Activated T-helper 17 cell treated with anti-CD3 and anti-CD28 coated beads, Interleukin-2, amount 50 U/mL, for 72 hours (primary cell): Measurements from ENCODE around the gene SOCS3. TPM values are rescaled to one million over a fixed set of nuclear protein-coding genes. Genes with fewer than 3 reads are reported as not detected.

Experiments
- ATAC-seq: fragments of 150-1000 bp; cut with Tn5 transposase; replicated peaks from 2 replicates; pipeline ENCODE4 v1.10.0; 2021; ENCODE audit warnings: mild to moderate bottlenecking, moderate library complexity
- H3K27ac Mint-ChIP-seq: one replicate; pipeline ENCODE4 v1.8.0; 2022; ENCODE audit warnings: mixed read lengths
- H3K27me3 Mint-ChIP-seq: one replicate; pipeline ENCODE4 v1.8.0; 2022; ENCODE audit warnings: mixed read lengths
- H3K36me3 Mint-ChIP-seq: one replicate; pipeline ENCODE4 v1.8.0; 2022; ENCODE audit warnings: low read depth, mild to moderate bottlenecking, mixed read lengths
- H3K4me1 Mint-ChIP-seq: one replicate; pipeline ENCODE4 v1.8.0; 2022; ENCODE audit warnings: mixed read lengths
- H3K4me3 Mint-ChIP-seq: one replicate; pipeline ENCODE4 v1.8.0; 2022; ENCODE audit warnings: mild to moderate bottlenecking, mixed read lengths
- H3K9me3 Mint-ChIP-seq: one replicate; pipeline ENCODE4 v1.8.0; 2022; ENCODE audit warnings: mixed read lengths
- total RNA-seq, 2 donors: library from RNA; stranded (reverse); gene quantifications; one replicate each; pipeline ENCODE4 v1.2.3, GENCODE V29; 2022

Gene SOCS3
- total RNA-seq: 100 to 1,000 TPM; 129 to 175 TPM

GRCh38 chr17:78359997-78360370 lies at the start of gene SOCS3:
Gene SOCS3 (minus strand): TSS chr17:78360077. CDS start chr17:78359095, 982 bp downstream.
- ATAC-seq: peak; percentile 70
- Mint-ChIP-seq H3K27me3 (peaks cover 2% of the 10 kb centered on the region), H3K4me1 (peaks cover 21% of the 10 kb centered on the region)

GRCh38 chr17:78409191-78409928 lies 49.5 kb upstream of the SOCS3 start:
- Mint-ChIP-seq H3K9me3 (no peaks in the 10 kb centered on the region), H3K4me3 (no peak overlapping the region), H3K4me1 (peaks cover 44% of the 10 kb centered on the region), H3K36me3 (peaks cover 87% of the 10 kb centered on the region), H3K27me3 (no peaks in the 10 kb centered on the region), H3K27ac (peak overlapping the region; percentile 86)
- ATAC-seq: no peak

More at GRCh38 chr17:78359997-78360370, at the start of gene SOCS3:
- Mint-ChIP-seq H3K36me3 (peaks cover 49% of the 10 kb centered on the region), H3K27ac (peak within 1 kb of the TSS; percentile 88), H3K9me3 (no peaks in the 10 kb centered on the region), H3K4me3 (peak within 1 kb of the TSS; percentile 82)

- no peaks in the 10 kb centered on the region for H3K27me3 Mint-ChIP-seq
- no peaks in the 10 kb centered on the region for H3K9me3 Mint-ChIP-seq
- H3K27ac Mint-ChIP-seq: peak overlapping the region; percentile 86
- peaks cover 38% of the 10 kb centered on the region for H3K4me1 Mint-ChIP-seq
- H3K4me3 Mint-ChIP-seq: no peak overlapping the region
- no peak for ATAC-seq
- H3K36me3 Mint-ChIP-seq: peaks cover 87% of the 10 kb centered on the region
These were observed 48.7 kb upstream of the SOCS3 start for GRCh38 chr17:78408476-78409050.

GRCh38 chr17:78407387-78408000 lies 47.6 kb upstream of the SOCS3 start:
- H3K4me3 Mint-ChIP-seq: peak overlapping the region; percentile 49
- ATAC-seq: peak; percentile 28
- H3K4me1 Mint-ChIP-seq: peaks cover 31% of the 10 kb centered on the region
- H3K27me3 Mint-ChIP-seq: no peaks in the 10 kb centered on the region
- H3K27ac Mint-ChIP-seq: peak overlapping the region; percentile 86
- no peaks in the 10 kb centered on the region for H3K9me3 Mint-ChIP-seq
- H3K36me3 Mint-ChIP-seq: peaks cover 87% of the 10 kb centered on the region

GRCh38 chr17:78406920-78407319 lies 47.0 kb upstream of the SOCS3 start:
- H3K27ac Mint-ChIP-seq: peak overlapping the region; percentile 86
- peaks cover 87% of the 10 kb centered on the region for H3K36me3 Mint-ChIP-seq
- H3K4me3 Mint-ChIP-seq: peak overlapping the region; percentile 49
- no peaks in the 10 kb centered on the region for H3K9me3 Mint-ChIP-seq
- H3K27me3 Mint-ChIP-seq: no peaks in the 10 kb centered on the region
- H3K4me1 Mint-ChIP-seq: peaks cover 26% of the 10 kb centered on the region
- ATAC-seq: no peak

- Mint-ChIP-seq H3K36me3 (peaks cover 92% of the 10 kb centered on the region), H3K27ac (peak overlapping the region; percentile 86), H3K4me3 (peak overlapping the region; percentile 49)
These were observed 46.5 kb upstream of the SOCS3 start for GRCh38 chr17:78406396-78406795.

GRCh38 chr17:78403822-78404221 lies 43.9 kb upstream of the SOCS3 start:
- no peak for ATAC-seq
- no peaks in the 10 kb centered on the region for H3K9me3 Mint-ChIP-seq
- H3K4me1 Mint-ChIP-seq: peaks cover 9% of the 10 kb centered on the region
- peak overlapping the region; percentile 49 for H3K27ac Mint-ChIP-seq
- H3K27me3 Mint-ChIP-seq: no peaks in the 10 kb centered on the region
- no peak overlapping the region for H3K4me3 Mint-ChIP-seq
- peaks cover 98% of the 10 kb centered on the region for H3K36me3 Mint-ChIP-seq

More at GRCh38 chr17:78406396-78406795, 46.5 kb upstream of the SOCS3 start:
- no peaks in the 10 kb centered on the region for H3K9me3 Mint-ChIP-seq
- H3K4me1 Mint-ChIP-seq: peaks cover 23% of the 10 kb centered on the region
- peak; percentile 19 for ATAC-seq
- no peaks in the 10 kb centered on the region for H3K27me3 Mint-ChIP-seq

GRCh38 chr17:78401891-78402290 lies 42.0 kb upstream of the SOCS3 start:
- peaks cover 98% of the 10 kb centered on the region for H3K36me3 Mint-ChIP-seq
- no peak for ATAC-seq
- H3K27ac Mint-ChIP-seq: peak overlapping the region; percentile 49
- H3K4me1 Mint-ChIP-seq: peaks cover 5% of the 10 kb centered on the region
- no peaks in the 10 kb centered on the region for H3K9me3 Mint-ChIP-seq
- H3K4me3 Mint-ChIP-seq: no peak overlapping the region
- H3K27me3 Mint-ChIP-seq: no peaks in the 10 kb centered on the region

- ATAC-seq: no peak
- peak overlapping the region; percentile 38 for H3K27ac Mint-ChIP-seq
- H3K4me3 Mint-ChIP-seq: no peak overlapping the region
These were observed 41.4 kb upstream of the SOCS3 start for GRCh38 chr17:78401246-78401645.

GRCh38 chr17:78400581-78401240 lies 40.8 kb upstream of the SOCS3 start:
- ATAC-seq: peak; percentile 24
- H3K4me3 Mint-ChIP-seq: no peak overlapping the region
- H3K4me1 Mint-ChIP-seq: peaks cover 3% of the 10 kb centered on the region
- H3K27ac Mint-ChIP-seq: peak overlapping the region; percentile 38
- peaks cover 100% of the 10 kb centered on the region for H3K36me3 Mint-ChIP-seq
- H3K27me3 Mint-ChIP-seq: no peaks in the 10 kb centered on the region
- no peaks in the 10 kb centered on the region for H3K9me3 Mint-ChIP-seq

More at GRCh38 chr17:78401246-78401645, 41.4 kb upstream of the SOCS3 start:
- Mint-ChIP-seq H3K27me3 (no peaks in the 10 kb centered on the region), H3K36me3 (peaks cover 98% of the 10 kb centered on the region), H3K4me1 (peaks cover 3% of the 10 kb centered on the region), H3K9me3 (no peaks in the 10 kb centered on the region)

GRCh38 chr17:78399693-78400144 lies 39.8 kb upstream of the SOCS3 start:
- ATAC-seq: no peak
- H3K4me3 Mint-ChIP-seq: no peak overlapping the region
- H3K4me1 Mint-ChIP-seq: peaks cover 3% of the 10 kb centered on the region
- H3K27ac Mint-ChIP-seq: peak overlapping the region; percentile 50
- H3K36me3 Mint-ChIP-seq: peaks cover 100% of the 10 kb centered on the region
- no peaks in the 10 kb centered on the region for H3K9me3 Mint-ChIP-seq
- no peaks in the 10 kb centered on the region for H3K27me3 Mint-ChIP-seq

- peak overlapping the region; percentile 50 for H3K27ac Mint-ChIP-seq
- H3K9me3 Mint-ChIP-seq: no peaks in the 10 kb centered on the region
- H3K27me3 Mint-ChIP-seq: no peaks in the 10 kb centered on the region
- H3K36me3 Mint-ChIP-seq: peaks cover 100% of the 10 kb centered on the region
- H3K4me1 Mint-ChIP-seq: peaks cover 3% of the 10 kb centered on the region
- H3K4me3 Mint-ChIP-seq: no peak overlapping the region
- no peak for ATAC-seq
These were observed 39.3 kb upstream of the SOCS3 start for GRCh38 chr17:78399028-78399692.

GRCh38 chr17:78398390-78398789 lies 38.5 kb upstream of the SOCS3 start:
- peaks cover 100% of the 10 kb centered on the region for H3K36me3 Mint-ChIP-seq
- H3K27me3 Mint-ChIP-seq: no peaks in the 10 kb centered on the region
- no peak for ATAC-seq
- H3K4me3 Mint-ChIP-seq: no peak overlapping the region
- H3K27ac Mint-ChIP-seq: no peak overlapping the region
- H3K9me3 Mint-ChIP-seq: no peaks in the 10 kb centered on the region
- H3K4me1 Mint-ChIP-seq: peaks cover 3% of the 10 kb centered on the region

- no peaks in the 10 kb centered on the region for H3K27me3 Mint-ChIP-seq
- H3K9me3 Mint-ChIP-seq: no peaks in the 10 kb centered on the region
- H3K36me3 Mint-ChIP-seq: peaks cover 100% of the 10 kb centered on the region
- H3K27ac Mint-ChIP-seq: no peak overlapping the region
- H3K4me3 Mint-ChIP-seq: no peak overlapping the region
- peaks cover 1% of the 10 kb centered on the region for H3K4me1 Mint-ChIP-seq
- no peak for ATAC-seq
These were observed 37.8 kb upstream of the SOCS3 start for GRCh38 chr17:78397681-78398101.
